Measurements from ENCODE around the gene HAO1.

Gene HAO1

DNA sequence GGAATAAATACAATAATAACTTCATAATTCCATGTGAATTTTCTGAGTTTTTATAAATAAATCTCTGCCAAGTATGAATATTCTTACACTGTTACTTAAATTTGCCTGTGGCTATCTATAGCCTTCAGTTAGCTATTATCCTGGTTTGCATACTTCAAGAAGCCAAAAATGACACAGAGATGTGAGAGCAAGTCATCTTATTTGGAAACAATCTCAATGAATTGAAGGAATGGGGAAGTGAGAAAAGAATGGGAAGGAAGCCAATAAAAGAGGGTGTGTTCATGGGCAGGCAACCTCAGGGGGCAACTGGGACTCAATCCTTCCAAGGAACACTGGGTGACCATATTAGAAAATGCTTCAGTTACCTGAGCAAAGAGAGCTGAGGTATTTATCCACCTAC, 9.9 kb downstream of the HAO1 start:
- TF ChIP-seq, protein P1, sequence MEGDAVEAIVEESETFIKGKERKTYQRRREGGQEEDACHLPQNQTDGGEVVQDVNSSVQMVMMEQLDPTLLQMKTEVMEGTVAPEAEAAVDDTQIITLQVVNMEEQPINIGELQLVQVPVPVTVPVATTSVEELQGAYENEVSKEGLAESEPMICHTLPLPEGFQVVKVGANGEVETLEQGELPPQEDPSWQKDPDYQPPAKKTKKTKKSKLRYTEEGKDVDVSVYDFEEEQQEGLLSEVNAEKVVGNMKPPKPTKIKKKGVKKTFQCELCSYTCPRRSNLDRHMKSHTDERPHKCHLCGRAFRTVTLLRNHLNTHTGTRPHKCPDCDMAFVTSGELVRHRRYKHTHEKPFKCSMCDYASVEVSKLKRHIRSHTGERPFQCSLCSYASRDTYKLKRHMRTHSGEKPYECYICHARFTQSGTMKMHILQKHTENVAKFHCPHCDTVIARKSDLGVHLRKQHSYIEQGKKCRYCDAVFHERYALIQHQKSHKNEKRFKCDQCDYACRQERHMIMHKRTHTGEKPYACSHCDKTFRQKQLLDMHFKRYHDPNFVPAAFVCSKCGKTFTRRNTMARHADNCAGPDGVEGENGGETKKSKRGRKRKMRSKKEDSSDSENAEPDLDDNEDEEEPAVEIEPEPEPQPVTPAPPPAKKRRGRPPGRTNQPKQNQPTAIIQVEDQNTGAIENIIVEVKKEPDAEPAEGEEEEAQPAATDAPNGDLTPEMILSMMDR (IDR thresholded peaks at IDR 0.05; ENCODE audit: low read depth, low read length, missing control alignments): no peak
- no peak for DNase-seq (ENCODE audit: low read depth)
- no peak overlapping the region for H3K4me3 ChIP-seq (ENCODE audit: low read depth, low read length)

DNA sequence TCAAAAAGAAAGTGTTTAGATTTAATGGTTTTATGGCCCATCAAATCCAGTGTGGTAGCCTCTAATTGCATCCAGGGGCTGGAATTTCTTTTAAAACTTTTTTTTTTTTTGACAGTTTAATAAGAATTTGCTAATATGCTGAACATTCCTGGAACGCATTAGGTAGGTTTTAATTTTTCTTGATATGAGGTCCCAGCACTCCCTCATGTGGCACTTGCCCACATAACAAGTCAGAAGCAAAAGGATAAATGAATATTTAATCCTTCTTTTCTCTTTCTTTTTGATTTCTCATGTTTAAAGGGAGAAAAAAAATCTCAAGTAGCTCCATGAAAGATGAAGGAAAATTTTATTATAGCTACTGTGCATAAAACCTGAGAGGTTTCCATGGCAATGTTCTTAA, 13.5 kb downstream of the HAO1 start:
- no peak for DNase-seq (ENCODE audit: low read depth)

DNA sequence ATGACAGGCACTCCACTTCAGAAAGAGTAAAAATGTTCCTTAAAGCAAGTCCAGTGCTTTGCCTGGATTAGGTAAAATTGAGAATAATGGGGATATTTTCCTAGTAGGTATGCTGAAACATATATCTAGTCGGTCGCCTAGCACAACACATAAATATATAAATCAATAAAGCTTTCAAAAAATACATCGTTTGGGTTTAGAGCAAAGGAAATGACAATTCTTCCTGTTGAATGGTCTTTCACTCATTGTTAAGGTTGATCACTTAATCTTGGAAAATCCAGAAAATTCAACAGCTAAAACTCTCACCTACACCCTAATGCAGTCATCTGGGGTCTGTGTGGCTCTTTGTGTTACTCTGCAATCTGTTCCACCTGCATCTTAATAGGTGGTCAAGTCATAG, 13.9 kb downstream of the HAO1 start:
- TF ChIP-seq, protein P1 (IDR thresholded peaks at IDR 0.05; ENCODE audit: low read depth, low read length, missing control alignments): no peak
- DNase-seq (ENCODE audit: low read depth): no peak
- no peak overlapping the region for H3K4me3 ChIP-seq (ENCODE audit: low read depth, low read length)

More for the DNA sequence above, 13.5 kb downstream of the HAO1 start:
- TF ChIP-seq, protein P1 (IDR thresholded peaks at IDR 0.05; ENCODE audit: low read depth, low read length, missing control alignments): no peak
- no peak overlapping the region for H3K4me3 ChIP-seq (ENCODE audit: low read depth, low read length)

DNA sequence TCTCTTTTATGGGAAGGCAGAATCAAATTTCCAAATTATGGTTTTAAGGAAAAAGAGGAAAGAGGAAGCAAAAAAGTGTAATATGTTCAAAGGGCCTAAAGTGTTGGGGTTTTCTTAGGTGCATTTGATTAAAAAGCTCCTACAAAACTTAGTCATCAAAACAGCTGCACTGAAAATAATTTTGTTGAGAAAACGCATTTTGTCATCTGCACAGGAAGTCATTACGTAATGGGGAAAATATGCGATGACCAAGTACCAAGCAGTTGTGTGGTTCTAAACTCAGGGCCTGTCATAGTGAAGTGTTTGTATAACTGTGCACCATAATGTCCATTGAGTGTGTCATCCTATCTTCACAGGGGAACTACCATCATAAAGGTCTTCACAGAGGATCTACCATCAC, 15.6 kb downstream of the HAO1 start:
- TF ChIP-seq, protein P1 (IDR thresholded peaks at IDR 0.05; ENCODE audit: low read depth, low read length, missing control alignments): no peak
- H3K4me3 ChIP-seq (ENCODE audit: low read depth, low read length): no peak overlapping the region
- no peak for DNase-seq (ENCODE audit: low read depth)

DNA sequence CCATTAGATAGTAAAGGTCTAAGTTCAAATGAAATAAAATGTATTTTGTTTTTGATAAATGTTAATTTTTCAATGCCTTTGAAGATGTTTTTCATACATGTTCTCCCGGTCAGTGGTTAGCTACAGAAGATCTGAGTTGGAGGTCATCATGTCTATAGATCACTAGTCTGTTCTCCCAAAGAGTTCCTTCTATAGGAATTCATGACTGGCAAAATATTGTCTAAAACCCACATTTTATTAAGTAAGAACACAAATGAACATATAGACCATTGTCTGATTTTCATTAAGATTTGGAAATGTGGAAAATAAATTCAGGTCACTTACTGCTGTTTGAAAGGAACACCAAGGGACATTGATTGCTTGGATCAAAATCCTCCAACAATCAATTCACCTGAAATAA, 23.6 kb downstream of the HAO1 start:
- TF ChIP-seq, protein P1 (IDR thresholded peaks at IDR 0.05; ENCODE audit: low read depth, low read length, missing control alignments): no peak
- H3K4me3 ChIP-seq (ENCODE audit: low read depth, low read length): no peak overlapping the region
- no peak for DNase-seq (ENCODE audit: low read depth)

DNA sequence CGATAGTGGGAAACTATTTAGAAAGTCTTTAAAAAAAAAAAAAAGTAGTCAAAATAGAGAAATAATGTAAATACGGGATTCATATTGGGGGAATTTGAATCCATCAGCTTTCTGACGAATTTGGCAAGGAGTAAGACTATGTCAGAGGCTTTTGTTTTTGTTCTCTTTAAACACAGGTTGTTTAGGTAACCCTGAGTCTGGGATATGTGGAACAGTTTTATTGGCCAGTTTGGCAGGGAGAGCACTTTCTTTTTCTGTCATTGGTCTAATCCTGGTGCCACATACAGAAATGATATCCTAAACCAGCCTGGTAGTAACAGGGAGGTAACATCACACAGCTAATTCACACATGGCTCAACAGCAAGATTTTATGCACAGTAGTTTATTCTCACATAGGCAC, 27.7 kb downstream of the HAO1 start:
- no peak for DNase-seq (ENCODE audit: low read depth)
- no peak overlapping the region for H3K4me3 ChIP-seq (ENCODE audit: low read depth, low read length)
- TF ChIP-seq, protein P1 (IDR thresholded peaks at IDR 0.05; ENCODE audit: low read depth, low read length, missing control alignments): no peak

DNA sequence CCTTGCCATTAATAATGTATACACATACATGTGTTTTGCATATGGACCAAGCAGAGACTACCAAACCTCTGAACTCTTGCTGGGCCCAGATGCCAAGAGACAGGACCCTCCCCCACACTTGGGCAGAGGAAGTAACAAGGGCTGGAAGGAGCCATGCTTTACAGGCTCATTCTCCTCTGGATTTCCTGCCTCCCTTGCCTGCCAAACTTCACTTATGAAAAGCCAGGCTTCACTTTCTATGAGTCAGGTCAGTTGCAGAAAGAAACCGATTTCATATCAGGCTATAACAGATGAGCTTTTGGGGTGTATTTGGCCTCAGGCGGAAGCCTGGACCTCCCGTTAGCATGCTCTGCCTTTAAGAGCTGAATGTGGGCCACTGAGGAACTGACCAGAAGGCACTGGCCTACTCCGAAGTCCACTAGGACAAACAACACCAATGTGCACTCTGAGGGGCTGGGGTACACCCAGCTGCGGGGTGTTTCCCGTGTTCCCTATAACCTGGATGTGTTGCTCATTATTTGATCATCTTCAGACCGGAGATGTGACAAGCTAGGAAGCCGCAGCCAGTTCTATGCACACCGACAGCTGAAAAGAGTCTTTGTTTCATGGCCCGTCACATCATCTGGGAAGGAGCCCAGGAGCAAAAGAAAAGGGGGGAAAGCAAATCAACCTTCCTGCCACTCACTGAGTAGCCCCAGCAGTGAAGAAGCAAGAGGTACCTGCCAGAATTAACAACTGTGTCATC, 28.5 kb downstream of the HAO1 start:
- TF ChIP-seq, protein P1 (IDR thresholded peaks at IDR 0.05; ENCODE audit: low read depth, low read length, missing control alignments): no peak
- no peak for DNase-seq (ENCODE audit: low read depth)
- no peak overlapping the region for H3K4me3 ChIP-seq (ENCODE audit: low read depth, low read length)
